Astrocyte (in vitro differentiated cells and primary cell): Measurements from ENCODE around the gene SLC22A4. TPM values are rescaled to one million over a fixed set of nuclear protein-coding genes. Genes with fewer than 3 reads are reported as not detected.

ENCODE experiments used
- DNase-seq: peaks from one replicate; pipeline ENCODE4 v3.0.0-alpha.2; 2010; ENCODE audit warnings: low read depth
- FAIRE-seq: peaks from 2 replicates; lab custom pipeline; 2011; peaks lifted over from hg19 to GRCh38; lab: Jason Lieb, UNC
- H2AFZ ChIP-seq: 2 replicates; pipeline ENCODE4 v1.6.0; 2012; ENCODE audit warnings: low read depth, low read length, inconsistent platforms
- H3K27ac ChIP-seq: 2 replicates; pipeline ENCODE4 v1.5.1; 2011; ENCODE audit warnings: low read depth, low read length, inconsistent platforms
- H3K27me3 ChIP-seq: 2 replicates; pipeline ENCODE4 v1.6.0; 2011; ENCODE audit warnings: low read length, inconsistent platforms; ENCODE audit not compliant: insufficient read depth
- H3K36me3 ChIP-seq: 2 replicates; pipeline ENCODE4 v1.5.1; 2011; ENCODE audit warnings: low read length, inconsistent platforms; ENCODE audit not compliant: insufficient read depth
- H3K4me1 ChIP-seq: 2 replicates; pipeline ENCODE4 v1.5.1; 2011; ENCODE audit warnings: low read length, inconsistent platforms; ENCODE audit not compliant: insufficient read depth
- H3K4me2 ChIP-seq: 2 replicates; pipeline ENCODE4 v1.6.0; 2012; ENCODE audit warnings: low read length, inconsistent platforms
- H3K4me3 ChIP-seq: 2 replicates; pipeline ENCODE4 v1.5.1; 2011; ENCODE audit warnings: low read depth, mild to moderate bottlenecking, low read length, inconsistent platforms; ENCODE audit not compliant: insufficient read depth
- H3K79me2 ChIP-seq: 2 replicates; pipeline ENCODE4 v1.6.0; 2012; ENCODE audit warnings: mild to moderate bottlenecking, low read length, inconsistent platforms; ENCODE audit not compliant: insufficient read depth
- H3K9ac ChIP-seq: 2 replicates; pipeline ENCODE4 v1.6.0; 2012; ENCODE audit warnings: mild to moderate bottlenecking, low read length, inconsistent platforms
- H3K9me3 ChIP-seq: 2 replicates; pipeline ENCODE4 v1.5.1; 2012; ENCODE audit warnings: low read depth, mild to moderate bottlenecking, low read length, inconsistent platforms; ENCODE audit not compliant: insufficient read depth
- H4K20me1 ChIP-seq: 2 replicates; pipeline ENCODE4 v1.6.0; 2012; ENCODE audit warnings: low read length, inconsistent platforms; ENCODE audit not compliant: insufficient read depth
- H3K27ac Mint-ChIP-seq: one replicate; pipeline ENCODE4 v1.8.0; 2021; ENCODE audit warnings: mild to moderate bottlenecking, mixed read lengths; ENCODE audit not compliant: unreplicated experiment
- H3K27me3 Mint-ChIP-seq: one replicate; pipeline ENCODE4 v1.8.0; 2021; ENCODE audit warnings: low read depth, mixed read lengths; ENCODE audit not compliant: unreplicated experiment
- H3K36me3 Mint-ChIP-seq: one replicate; pipeline ENCODE4 v1.8.0; 2021; ENCODE audit warnings: low read depth, mixed read lengths; ENCODE audit not compliant: unreplicated experiment
- H3K4me1 Mint-ChIP-seq: one replicate; pipeline ENCODE4 v1.8.0; 2021; ENCODE audit warnings: low read depth, mixed read lengths; ENCODE audit not compliant: unreplicated experiment
- H3K4me3 Mint-ChIP-seq: one replicate; pipeline ENCODE4 v1.8.0; 2021; ENCODE audit warnings: mild to moderate bottlenecking, moderate library complexity, mixed read lengths; ENCODE audit not compliant: unreplicated experiment
- H3K9me3 Mint-ChIP-seq: one replicate; pipeline ENCODE4 v1.8.0; 2021; ENCODE audit warnings: mild to moderate bottlenecking, mixed read lengths; ENCODE audit not compliant: unreplicated experiment
- CTCF ChIP-seq: IDR thresholded peaks from 2 replicates; pipeline ENCODE4 v1.5.1; 2011; ENCODE audit warnings: low read depth, mild to moderate bottlenecking, inconsistent platforms, low read length, moderate library complexity; ENCODE audit not compliant: insufficient read depth
- EZH2 ChIP-seq: IDR thresholded peaks from 2 replicates; pipeline ENCODE4 v1.6.1; 2012; ENCODE audit warnings: mild to moderate bottlenecking, low read length, inconsistent platforms; ENCODE audit not compliant: insufficient read depth
- total RNA-seq: library from RNA; stranded (reverse); gene quantifications from 2 replicates; pipeline ENCODE4 v1.2.1, GENCODE V29; 2021

SLC22A4 gene
- total RNA-seq, 1 donor from 2014 or later: 4.5 TPM

DNA sequence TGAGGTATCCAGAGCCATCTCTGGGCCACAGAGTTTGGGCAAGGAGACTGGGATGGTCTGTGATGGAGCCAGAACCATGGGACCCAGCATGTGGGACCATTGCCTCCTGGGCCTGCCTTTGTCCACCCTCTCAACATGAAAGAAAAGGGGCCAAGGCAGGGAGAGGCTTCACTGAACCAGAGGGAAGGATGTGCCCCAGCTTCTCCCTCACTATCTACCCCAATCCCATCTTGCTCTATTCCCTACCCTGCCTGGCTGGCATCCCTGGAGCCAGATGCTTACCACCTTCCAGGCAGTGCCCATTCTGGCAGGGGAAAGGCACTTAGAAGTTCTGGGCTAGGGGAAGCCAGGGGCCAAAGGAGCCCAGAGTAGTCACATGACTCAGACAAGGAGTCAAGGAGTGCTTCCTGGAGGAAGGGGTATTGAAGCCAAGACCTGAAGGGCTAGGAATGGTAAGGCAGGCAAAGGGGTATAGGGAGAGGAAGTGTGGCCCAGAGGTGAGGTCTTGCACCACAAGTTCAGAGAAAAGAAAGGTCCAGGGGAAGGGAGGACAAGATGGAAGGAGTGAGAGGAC lies 26.9 kb upstream of the SLC22A4 start:
- Mint-ChIP-seq H3K36me3 (peaks cover 29% of the 10 kb centered on the region), H3K4me1 (peaks cover 30% of the 10 kb centered on the region), H3K27ac (no peak overlapping the region), H3K4me3 (peak overlapping the region; percentile 3), H3K27me3 (no peaks in the 10 kb centered on the region), H3K9me3 (no peaks in the 10 kb centered on the region)
- H3K4me1 ChIP-seq: peaks cover 75% of the 10 kb centered on the region
- peaks cover 81% of the 10 kb centered on the region for H3K79me2 ChIP-seq
- FAIRE-seq (no peak), DNase-seq (no peak)
- H3K27ac ChIP-seq: peak overlapping the region; percentile 17
- H3K9ac ChIP-seq: peak overlapping the region; percentile 82
- no peak overlapping the region for H3K4me3 ChIP-seq
- no peaks in the 10 kb centered on the region for H3K27me3 ChIP-seq
- peaks cover 87% of the 10 kb centered on the region for H4K20me1 ChIP-seq
- H3K36me3 ChIP-seq: peaks cover 45% of the 10 kb centered on the region
- no peak overlapping the region for H2AFZ ChIP-seq
- no peaks in the 10 kb centered on the region for H3K9me3 ChIP-seq
- TF ChIP-seq CTCF: no peak
- no peak for TF ChIP-seq EZH2
- H3K4me2 ChIP-seq: no peak overlapping the region

DNA sequence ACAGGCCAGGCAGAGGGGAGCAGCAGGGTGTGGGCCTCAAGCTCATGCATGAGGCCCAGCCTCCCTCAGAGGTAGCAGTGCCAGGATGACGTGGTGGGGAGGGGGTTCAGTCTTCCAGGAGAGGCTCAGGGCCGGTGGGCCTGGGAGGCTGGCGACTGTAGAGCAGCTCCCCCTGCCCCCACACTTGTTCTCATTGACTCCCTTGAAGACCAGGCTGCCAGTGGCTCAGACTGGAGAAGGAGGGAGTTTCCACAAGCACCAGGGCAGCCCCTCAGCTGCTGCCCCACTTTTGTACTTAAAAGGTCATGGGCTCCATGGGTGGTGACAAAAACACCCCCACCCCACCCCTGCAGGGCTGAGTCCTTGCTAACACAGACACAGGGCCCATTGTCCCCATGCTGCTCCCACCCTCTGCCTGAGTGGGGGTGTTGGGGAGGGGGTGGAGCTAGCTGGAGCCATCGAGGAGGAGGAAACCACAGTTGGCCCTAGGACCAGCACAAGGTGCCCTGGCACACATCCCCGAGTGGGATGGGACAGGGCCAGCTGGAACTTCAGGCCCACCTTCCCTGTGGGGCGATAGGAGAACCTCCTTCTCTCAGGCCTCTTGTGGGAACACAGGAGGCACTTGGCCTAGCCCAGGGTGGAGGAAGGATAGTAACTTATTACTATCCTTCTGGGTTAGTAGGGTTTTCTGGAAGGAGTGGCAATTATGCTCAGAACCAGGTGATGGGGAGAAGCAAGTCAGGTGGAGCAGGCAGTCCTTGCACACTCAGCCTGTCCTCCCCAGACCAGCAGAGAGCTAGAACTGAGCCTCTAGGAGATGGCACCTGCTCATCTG lies 26.0 kb upstream of the SLC22A4 start:
- Mint-ChIP-seq H3K9me3 (no peaks in the 10 kb centered on the region), H3K4me3 (no peak overlapping the region), H3K27ac (no peak overlapping the region), H3K27me3 (no peaks in the 10 kb centered on the region), H3K4me1 (peaks cover 34% of the 10 kb centered on the region), H3K36me3 (peaks cover 35% of the 10 kb centered on the region)
- Histone ChIP-seq H3K79me2 (peaks cover 73% of the 10 kb centered on the region), H3K27me3 (no peaks in the 10 kb centered on the region), H3K36me3 (peaks cover 36% of the 10 kb centered on the region), H2AFZ (no peak overlapping the region), H4K20me1 (peaks cover 86% of the 10 kb centered on the region), H3K4me3 (no peak overlapping the region), H3K9me3 (no peaks in the 10 kb centered on the region), H3K4me1 (peaks cover 66% of the 10 kb centered on the region), H3K4me2 (peak overlapping the region; percentile 49), H3K27ac (peak overlapping the region; percentile 68), H3K9ac (peak overlapping the region; percentile 82)
- DNase-seq (no peak), FAIRE-seq (no peak)
- TF ChIP-seq CTCF (no peak), EZH2 (no peak)
